Stimulated activated CD8-positive, alpha-beta memory T cell treated with anti-CD3 and anti-CD28 coated beads, Interleukin-15, amount 100 ng/mL, for 1 hour (primary cell): ENCODE data around the gene LHX5.
A peak's percentile ranks its signal among the peaks of the same experiment; 100 is the strongest.

ENCODE experiments used
- DNase-seq: peaks from one replicate; pipeline ENCODE4 v3.0.0-alpha.2; 2020; ENCODE audit warnings: low read depth

Gene LHX5

DNA sequence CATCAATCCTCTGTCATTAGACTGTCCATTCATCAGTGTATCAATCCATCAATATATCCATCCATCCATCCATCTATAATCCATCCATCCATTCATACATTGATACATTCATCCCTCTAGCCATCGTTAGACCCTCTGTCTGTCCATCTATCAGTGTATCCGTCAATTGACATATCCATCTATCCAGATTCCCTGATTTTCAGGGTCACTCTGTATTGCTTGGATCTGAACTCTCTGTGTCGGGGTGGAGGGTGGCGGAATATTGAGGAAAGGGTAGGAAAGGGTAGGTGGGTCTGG is 32.4 kb downstream of the LHX5 start:
- no peak for DNase-seq

DNA sequence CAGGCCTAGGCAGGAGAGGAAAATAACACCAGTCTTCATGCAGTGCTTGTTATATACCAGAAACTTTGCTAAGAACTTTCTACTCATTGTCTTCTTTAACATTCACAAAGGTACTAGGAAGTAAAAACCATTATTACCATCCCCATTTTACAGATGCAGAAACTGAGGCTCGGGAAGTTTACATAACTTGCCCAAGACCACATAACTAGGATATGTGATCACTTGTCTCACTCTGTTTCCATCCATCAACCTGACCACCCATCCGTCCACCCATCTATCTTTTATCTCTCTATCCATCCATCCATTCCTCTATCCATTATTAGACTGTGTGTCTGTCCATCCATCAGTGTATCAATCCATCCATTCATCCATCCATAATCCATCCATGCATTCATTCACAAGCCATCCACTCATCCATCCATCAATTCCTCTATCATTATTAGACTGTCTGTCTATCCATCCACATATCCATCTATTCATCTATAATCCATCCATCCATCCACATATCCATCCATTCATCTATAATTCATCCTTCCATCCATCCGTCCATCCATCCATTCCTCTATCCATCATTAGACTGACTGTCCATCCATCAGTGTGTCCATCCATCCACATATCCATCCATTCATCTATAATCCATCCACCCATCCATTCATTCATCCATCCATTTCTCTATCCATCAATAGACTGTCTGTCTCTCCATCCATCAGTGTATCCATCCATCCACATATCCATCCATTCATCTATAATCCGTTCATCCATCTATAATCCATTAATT is 33.0 kb downstream of the LHX5 start:
- no peak for DNase-seq

DNA sequence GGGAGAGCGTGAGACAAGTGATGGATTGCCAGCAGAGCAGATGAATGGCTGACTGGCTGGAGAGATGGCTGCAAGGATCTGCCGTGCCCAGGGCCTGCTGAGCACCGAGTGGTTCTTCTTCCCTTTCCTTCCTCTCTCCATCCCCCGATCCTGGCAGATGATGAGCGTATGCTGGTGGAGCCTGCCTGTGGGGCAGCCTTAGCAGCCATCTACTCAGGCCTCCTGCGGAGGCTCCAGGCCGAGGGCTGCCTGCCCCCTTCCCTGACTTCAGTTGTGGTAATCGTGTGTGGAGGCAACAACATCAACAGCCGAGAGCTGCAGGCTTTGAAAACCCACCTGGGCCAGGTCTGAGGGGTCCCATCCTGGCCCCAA is 34.0 kb downstream of the LHX5 start:
- no peak for DNase-seq

DNA sequence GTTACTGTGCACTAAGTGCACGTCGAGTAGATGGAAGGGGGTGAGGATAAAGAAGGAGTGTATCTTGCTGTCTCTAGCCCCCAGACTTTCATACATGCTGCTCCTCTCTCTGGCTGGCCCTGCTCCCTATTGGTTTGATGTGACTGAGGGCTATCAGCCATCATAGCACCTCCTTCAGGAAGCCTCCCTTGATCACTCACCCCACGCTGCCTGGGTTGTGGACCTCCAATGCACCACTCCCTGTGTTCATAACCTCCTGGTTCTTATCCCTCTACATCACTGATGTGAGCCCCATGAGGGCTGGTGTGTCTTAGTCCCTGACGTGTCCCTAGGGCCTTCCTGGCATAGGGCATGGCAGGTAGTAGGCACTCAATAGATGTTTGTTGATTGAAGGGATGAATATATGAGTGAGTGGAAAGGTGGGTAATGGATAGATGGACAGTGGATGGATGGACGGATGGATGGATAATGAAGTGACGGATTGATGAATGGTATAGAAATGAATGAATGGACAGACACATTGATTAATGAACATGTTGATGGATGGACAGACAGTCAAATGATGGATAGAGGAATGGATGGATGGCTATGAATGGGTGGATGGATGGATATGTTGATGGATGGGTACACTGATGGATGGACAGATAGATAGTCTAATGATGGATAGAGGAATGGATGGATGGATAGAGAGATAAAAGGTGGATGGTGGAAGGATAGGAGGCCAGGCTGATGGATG is 34.5 kb downstream of the LHX5 start:
- DNase-seq, result no peak

DNA sequence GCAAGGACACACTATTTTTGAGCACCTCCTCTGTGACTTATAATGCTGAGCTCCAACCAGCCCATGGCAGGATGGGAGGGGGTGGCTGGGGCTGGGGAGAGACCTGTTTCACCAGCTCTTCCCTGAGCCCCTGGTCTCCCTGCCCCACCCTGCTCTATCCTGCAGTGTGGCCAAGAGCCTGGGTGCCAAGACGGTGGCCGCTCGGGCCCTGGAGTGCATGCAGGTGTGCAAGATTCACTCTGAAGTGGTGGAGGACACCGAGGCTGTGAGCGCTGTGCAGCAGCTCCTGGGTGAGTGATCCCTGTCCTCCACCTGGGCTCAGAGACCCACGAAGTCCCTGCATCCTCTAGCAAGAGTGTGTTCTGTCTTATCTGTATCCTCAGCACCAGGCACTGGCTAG is 35.1 kb downstream of the LHX5 start:
- DNase-seq, result no peak

DNA sequence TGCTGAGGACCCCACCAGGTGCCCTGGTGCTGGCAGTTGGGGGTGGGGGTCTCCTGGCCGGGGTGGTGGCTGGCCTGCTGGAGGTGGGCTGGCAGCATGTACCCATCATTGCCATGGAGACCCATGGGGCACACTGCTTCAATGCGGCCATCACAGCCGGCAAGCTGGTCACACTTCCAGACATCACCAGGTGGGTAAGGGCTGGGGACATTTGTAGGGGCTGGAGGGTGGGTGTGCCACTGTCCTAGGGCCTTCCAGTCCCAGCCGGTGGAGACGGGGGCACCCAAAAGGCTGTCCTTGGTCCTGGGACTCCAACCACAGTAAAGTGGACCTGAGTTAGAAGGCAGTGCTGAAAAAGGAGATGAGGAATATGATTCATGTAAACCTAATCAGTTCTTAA is 36.3 kb downstream of the LHX5 start:
- DNase-seq, result no peak

DNA sequence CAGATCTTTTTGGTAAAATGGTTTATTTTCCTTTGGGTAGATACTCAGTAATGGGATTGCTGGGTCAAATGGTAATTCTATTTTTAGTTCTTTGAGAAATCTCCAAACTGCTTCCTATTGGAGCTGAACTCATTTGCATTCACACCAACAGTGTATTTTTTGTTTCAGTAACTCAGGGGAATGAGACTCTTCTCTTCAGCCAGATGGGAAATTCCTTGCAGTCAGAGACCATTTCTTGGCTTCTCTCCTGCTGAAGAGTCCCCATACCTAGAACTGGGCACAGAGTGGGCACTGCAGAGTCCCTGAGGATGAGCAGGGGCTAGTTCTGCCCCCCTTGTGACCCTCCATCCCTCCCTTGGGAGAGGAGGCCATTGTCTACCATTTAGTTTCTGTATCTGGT is 38.7 kb downstream of the LHX5 start:
- no peak for DNase-seq

DNA sequence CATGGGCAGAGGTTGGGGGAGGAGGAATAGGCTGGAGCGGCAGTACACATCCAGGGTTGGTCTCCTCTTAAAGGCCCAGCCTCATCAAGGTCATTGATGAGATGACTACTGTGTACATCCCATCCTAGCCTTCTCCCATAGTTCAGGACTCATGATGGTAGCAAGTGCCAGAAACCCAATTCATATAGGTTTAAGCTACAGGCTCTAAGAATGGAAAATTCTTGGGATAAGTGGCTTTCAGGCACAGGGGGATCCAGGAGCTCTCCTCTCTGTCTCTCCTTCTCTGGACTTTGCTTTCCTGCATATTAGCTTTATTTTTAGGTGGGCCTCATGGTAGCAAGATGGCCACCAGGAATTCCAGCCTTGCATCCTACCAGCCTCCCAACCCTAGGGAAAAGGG is 43.2 kb downstream of the LHX5 start:
- no peak for DNase-seq

DNA sequence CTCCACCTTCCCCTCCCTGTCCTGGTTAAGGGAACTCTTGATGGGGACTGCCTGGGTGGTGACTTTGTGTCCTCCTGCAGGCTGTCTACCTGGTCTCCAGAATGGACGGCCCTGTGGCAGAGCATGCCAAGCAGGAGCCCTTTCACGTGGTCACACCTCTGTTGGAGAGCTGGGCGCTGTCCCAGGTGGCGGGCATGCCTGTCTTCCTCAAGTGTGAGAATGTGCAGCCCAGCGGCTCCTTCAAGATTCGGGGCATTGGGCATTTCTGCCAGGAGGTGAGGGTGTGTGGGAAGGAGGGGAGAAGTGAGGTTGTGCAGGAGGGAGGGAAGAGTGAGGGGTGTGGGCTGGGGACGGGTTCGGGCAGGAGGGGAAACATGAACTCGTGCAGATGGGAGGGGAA is 43.8 kb downstream of the LHX5 start:
- no peak for DNase-seq

DNA sequence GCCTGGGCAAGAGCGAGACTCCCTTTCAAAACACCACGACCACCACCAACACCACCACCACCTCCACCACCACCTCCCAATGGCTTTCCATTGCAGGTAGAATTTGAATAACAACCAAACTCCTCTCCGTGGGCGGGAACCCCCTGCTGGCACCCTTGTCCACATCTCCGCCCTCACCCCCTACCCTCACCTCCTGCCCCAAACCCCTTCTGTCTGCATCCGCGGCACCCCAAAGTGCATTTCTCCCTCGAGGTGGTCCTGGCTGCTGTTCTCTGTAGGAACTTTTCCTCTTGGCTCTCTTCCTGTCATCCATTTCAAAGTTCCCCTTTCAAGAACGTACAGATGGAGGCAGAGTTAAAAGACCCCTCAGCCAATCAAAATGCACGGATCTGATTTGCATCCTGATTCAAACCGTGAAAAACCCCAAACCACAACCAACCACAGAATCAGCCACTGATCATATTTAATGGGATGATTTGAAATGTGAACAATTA is 45.7 kb downstream of the LHX5 start:
- no peak for DNase-seq

DNA sequence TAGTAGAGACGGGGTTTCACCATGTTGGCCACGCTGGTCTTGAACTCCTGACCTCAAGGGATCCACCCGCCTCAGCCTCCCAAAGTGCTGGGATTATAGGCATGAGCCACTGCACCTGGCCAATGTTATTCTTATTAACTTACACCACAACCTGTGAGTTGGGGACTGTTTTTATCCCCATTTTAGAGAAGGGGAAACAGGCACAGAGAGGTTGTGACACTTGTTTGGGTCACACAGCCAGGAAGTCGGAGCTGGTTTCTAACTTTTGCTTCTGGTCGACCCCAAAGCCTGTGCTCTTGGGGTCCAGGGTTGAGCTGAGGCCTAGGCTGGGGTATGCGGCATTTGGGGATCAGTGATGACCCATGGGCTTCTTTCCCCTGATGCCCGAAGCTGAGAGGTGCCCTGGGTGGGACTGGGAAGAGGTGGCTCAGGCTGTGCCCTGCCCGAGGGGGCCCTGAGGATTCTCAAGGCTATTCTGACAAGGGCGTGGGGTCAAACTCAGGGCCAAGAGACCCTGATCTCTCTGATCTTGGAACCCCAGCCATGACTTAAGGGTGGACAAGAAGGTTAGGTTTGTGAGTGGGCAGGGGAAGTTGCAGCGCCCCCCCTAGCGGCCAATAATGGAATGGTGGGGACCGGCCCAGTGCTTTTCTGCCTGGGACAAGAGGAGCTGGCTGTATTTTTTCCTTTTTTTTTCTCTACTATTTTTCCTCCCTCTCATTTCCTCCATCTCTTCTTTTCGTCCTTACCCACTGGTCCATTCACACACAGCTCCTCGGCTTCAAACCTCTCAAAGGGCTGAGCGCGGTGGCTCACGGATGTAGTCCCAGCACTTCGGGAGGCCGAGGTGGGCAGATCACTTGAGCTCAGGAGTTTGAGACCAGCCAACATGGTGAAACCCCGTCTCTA is 46.5 kb downstream of the LHX5 start:
- peak; percentile 14 for DNase-seq

DNA sequence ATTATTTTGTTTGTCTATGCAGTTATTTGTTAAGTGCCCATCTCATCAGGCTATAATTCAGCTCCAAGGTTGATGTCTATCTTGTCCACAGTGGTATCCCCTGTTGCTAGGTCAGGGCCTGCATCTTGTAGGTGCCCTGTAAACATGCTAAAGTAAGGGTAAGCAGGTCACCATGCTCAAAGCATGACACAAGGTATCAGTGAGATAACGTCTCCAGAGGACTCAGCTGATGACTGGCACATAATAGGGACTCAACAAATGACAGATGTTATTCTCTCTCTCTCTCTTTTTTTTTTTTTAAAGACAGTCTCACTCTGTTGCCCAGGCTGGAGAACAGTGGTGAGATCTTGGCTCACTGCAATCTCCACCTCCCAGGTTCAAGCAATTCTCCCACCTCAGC is 47.2 kb downstream of the LHX5 start:
- no peak for DNase-seq

DNA sequence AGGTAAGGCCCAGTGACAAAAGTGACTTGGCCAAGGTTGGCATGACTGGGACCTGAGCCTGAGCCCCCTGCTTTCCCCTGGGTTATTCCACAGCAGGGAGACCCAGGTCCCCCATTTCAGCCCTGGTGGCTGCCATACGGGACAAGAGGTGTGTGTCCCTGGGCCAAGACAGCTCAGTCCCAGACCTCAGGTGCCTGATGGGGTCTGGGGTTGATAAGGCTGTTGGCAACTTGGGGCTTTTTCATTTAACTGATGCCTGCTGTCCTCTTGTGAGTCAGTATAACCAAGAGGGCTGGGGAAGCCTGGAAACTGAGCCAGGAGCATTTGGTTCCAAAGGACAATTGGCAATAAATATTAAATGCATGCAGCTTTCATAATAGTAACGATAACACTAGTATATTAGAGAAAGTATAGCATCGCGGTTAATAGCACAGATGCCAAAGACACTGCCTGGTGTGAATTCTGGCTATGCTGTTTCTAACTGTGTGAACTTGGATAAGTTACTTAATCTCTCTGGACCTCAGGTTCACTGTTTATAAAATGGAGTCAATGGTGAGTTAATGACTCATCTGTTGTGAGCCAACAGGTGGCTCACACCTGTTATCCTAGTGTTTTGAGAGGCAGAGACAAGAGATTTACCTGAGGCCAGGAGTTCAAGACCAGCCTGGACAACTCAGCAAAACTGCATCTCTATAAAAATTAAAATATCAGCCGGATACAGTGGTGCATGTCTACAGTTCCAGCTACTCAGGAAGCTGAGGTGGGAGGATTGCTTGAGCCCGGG is 48.6 kb downstream of the LHX5 start:
- DNase-seq, result no peak

DNA sequence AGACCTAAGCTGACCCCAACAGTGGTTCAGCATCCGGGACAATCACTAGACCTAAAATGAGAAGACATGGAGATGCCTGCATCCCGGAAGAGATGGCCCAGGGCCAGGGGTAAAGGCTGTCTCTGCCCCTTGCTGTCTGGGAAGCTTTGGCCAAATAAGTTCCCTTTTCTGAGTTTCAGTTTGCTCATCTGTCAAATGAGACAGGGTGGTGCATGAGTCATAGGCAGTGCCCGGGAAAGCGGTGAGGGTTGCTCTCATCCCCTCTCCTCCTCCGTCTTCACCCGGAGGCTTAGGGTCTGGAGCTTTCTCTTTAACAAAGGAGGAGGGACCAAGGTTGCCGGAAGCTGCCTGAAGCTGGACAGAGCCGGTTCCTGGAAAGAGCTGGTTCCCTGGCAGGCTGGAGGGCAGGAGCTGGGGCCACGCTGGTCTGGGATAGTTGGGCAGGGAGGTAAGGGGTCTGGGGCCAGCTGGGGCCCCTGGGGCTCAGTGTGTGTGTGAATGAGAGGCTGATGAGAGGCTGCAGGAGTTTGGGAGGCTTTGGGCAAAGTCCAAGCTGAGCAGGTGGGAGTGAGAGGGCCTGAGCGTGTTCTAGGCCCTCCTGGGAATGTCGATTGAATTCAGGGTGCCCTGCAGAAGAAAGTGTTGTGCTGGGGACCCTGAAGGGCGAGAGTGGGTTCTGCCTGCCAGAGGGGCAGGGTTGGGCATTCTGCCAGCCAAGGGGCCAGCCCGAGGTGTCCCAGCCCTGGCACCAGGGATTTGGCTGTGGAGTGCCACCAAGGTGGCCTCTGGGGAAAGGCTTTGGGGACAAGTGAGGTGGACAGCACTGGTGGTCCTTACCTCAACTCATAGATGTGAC is 49.4 kb downstream of the LHX5 start, which contains the start of gene SDSL:
Gene SDSL (plus strand): TSS at position 351 of the 856 bp plus-strand sequence. CDS start 5,603 bp downstream, outside the sequence.
- DNase-seq, result no peak

DNA sequence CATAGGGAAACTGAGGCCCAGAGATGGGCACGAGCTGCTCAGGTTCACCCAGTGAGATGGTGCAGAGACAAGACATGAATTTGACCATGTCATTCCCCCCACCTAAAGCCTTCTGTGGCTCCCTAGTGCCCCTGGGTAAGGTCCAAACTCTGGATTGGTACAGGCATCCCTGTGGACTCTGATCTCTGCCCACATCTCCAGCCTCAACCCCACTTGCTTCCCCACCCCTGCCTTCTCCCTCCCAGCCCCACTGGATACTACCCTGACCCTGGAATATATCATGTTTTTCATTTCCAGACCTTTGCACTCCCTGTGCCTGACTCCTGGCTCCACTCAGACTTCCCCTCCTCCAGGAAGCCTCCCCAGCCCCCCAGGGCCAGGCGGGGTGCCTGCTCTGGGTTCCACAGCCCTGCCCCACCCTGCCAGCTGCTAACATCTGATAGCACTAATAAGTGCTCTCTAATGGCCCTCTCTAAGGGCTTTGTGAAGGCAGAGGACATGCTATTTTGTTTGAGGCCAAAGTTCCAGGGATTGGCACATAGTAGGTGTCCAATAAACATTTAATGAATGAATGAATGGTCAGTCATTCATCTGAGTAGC is 50.6 kb downstream of the LHX5 start:
- no peak for DNase-seq

DNA sequence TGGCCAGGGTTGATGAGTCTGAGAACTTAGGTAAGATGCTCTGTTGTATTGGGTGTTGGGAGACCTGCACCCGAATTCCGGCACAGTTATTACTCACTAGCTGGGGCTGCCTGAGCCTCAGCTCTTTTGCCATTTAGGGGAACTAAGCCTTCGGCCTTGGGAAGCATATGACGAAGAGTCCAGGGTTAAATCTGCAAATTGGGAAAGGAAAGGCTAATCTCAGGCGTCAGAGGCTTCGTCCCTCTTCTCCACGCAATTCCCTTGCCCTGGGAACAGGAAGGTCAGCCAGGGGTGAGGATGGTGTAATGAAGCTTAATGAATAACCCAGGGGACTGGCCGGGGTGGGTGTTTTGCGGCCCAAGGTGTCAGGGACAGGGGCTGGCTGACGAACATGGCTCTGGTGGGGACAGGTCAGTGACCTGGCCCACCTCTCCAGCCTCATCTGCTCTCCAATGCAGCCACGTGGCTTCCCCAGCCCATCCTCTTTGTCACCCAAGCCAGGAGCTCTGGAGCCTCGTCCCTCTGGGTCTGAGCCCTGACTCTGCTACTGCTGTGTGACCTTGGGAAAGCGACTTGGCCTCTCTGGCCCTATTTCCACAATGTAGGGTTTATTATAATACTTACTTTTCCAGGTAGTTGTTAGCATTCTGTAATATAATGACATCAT is 53.3 kb downstream of the LHX5 start:
- DNase-seq, result no peak

DNA sequence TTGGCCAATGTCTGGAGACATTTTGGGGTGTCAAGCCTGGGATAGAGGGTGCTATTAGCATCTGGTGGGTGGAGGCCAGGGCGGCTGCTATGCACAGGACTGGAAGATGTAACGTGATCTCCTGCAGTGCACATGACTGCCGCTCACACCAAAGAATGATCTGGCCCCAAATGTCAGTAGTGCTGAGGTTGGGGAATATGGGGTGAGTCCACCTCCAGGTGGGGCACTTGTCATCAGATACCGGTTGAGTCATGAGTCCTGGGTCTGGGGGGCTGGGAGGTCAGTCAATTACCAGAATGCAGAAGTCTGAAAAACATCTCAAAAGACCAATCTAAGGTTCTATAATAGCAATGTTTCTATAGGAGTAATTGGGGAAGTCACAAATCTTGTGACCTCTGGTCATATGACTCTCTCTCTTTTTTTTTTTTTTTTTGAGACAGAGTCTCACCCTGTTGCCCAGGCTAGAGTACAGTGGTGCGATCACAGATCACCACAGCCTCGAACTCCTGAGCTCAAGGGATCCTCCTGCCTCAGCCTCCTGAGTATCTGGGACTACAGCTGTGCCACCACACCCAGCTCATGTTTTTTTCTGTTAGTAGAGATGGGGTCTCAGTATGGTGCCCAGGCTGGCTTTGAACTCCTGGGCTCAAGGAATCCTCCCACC is 55.4 kb downstream of the LHX5 start:
- no peak for DNase-seq

DNA sequence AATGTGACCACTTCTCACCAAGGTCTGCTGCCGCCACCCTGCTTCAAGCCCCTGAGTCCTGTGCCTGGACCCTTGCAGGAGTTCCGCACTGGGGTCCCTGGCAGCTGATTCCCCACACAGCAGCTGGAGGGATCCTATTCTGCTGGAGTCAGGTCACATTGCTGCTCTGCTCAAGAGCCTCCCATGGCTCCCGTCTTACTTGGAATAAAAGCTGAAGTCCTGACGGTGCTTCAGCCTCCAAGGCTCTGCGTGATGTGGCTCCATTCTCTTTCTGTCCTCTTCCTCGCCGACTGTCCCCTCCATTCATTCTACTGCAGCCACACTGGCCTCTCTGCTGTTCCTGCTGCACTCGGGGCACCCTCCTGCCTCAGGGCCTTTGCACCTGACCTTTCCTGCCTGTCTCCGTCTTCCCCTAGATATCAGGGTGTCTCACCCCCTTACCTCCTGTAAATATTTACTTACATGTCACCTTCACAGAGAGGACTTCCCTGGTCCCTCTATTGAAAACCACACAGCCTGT is 57.1 kb downstream of the LHX5 start:
- DNase-seq, result no peak

DNA sequence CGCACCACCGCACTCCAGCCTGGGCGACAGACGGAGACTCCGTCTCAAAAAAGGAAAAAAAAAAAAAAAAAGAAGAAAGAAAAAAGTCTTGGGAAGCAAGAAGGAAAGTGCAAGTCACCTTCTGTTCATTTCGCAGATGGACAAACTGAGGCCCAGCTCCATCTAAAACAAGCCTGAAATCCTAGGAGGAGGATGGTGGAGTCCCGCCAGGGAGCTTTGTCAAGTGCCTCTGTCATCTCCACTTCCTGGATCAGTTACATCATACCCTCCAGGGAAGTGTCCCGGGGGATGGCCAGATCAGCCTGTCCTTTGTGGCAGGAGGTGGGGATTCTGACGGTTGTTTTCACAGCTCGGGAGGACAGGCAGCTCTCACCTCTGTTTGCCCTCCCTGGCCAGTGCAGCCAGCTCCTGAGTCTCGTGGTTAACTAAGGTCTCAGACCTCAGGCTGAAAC is 58.2 kb downstream of the LHX5 start:
- no peak for DNase-seq
